ENCODE results near the gene ETV5.

ETV5 gene

GRCh38 chr3:186067360-186068242 lies 41.3 kb downstream of the ETV5 start:
- no peak for TF ChIP-seq CREB5 (CRISPR knock-in tag; IDR thresholded peaks at IDR 0.05; ENCODE audit: low read depth)
- no peak for TF ChIP-seq TSHZ2 (CRISPR knock-in tag; IDR thresholded peaks at IDR 0.05)
- ATAC-seq, result no peak

GRCh38 chr3:186060222-186060621 lies 48.7 kb downstream of the ETV5 start:
- TF ChIP-seq TOX (CRISPR knock-in tag; IDR thresholded peaks at IDR 0.05; ENCODE audit: borderline replicate concordance) (no peak), ZFP3 (CRISPR knock-in tag; IDR thresholded peaks at IDR 0.05) (no peak), TSHZ2 (CRISPR knock-in tag; IDR thresholded peaks at IDR 0.05) (no peak), BACH2 (CRISPR knock-in tag; IDR thresholded peaks at IDR 0.05; ENCODE audit: borderline replicate concordance) (no peak), TCF4 (CRISPR knock-in tag; IDR thresholded peaks at IDR 0.05; ENCODE audit: borderline replicate concordance) (no peak), POU6F1 (CRISPR knock-in tag; IDR thresholded peaks at IDR 0.05; ENCODE audit: borderline replicate concordance, low read depth) (no peak), ZNF70 (CRISPR knock-in tag; IDR thresholded peaks at IDR 0.05) (no peak), OSR1 (CRISPR knock-in tag; IDR thresholded peaks at IDR 0.05) (no peak), CSDC2 (CRISPR knock-in tag; IDR thresholded peaks at IDR 0.05) (no peak), ZNF8 (CRISPR knock-in tag; IDR thresholded peaks at IDR 0.05) (no peak), ISL1 (CRISPR knock-in tag; IDR thresholded peaks at IDR 0.05) (no peak), ZFP30 (CRISPR knock-in tag; IDR thresholded peaks at IDR 0.05) (no peak), ESRRG (CRISPR knock-in tag; IDR thresholded peaks at IDR 0.05) (no peak), RARB (CRISPR knock-in tag; IDR thresholded peaks at IDR 0.05) (no peak), ZC3H10 (CRISPR knock-in tag; IDR thresholded peaks at IDR 0.05) (no peak), ARNTL (CRISPR knock-in tag; IDR thresholded peaks at IDR 0.05; ENCODE audit: borderline replicate concordance, low read depth) (no peak), CREB5 (CRISPR knock-in tag; IDR thresholded peaks at IDR 0.05; ENCODE audit: low read depth) (no peak)
- no peak for ATAC-seq

GRCh38 chr3:186059192-186059591 lies 49.7 kb downstream of the ETV5 start:
- ATAC-seq, result no peak
- TF ChIP-seq ZNF8 (CRISPR knock-in tag; IDR thresholded peaks at IDR 0.05) (no peak), ZNF70 (CRISPR knock-in tag; IDR thresholded peaks at IDR 0.05) (no peak), PATZ1 (CRISPR knock-in tag; IDR thresholded peaks at IDR 0.05; ENCODE audit: borderline replicate concordance) (no peak), CSDC2 (CRISPR knock-in tag; IDR thresholded peaks at IDR 0.05) (no peak), TCF4 (CRISPR knock-in tag; IDR thresholded peaks at IDR 0.05; ENCODE audit: borderline replicate concordance) (no peak), SNAI2 (CRISPR knock-in tag; IDR thresholded peaks at IDR 0.05) (no peak), ARNTL (CRISPR knock-in tag; IDR thresholded peaks at IDR 0.05; ENCODE audit: borderline replicate concordance, low read depth) (no peak), ZFP3 (CRISPR knock-in tag; IDR thresholded peaks at IDR 0.05) (no peak), PPARA (CRISPR knock-in tag; IDR thresholded peaks at IDR 0.05; ENCODE audit: borderline replicate concordance) (no peak), CREB5 (CRISPR knock-in tag; IDR thresholded peaks at IDR 0.05; ENCODE audit: low read depth) (no peak), GLIS3 (CRISPR knock-in tag; IDR thresholded peaks at IDR 0.05) (no peak), RARB (CRISPR knock-in tag; IDR thresholded peaks at IDR 0.05) (no peak), CSRNP3 (CRISPR knock-in tag; IDR thresholded peaks at IDR 0.05) (no peak)
